ENCODE measurements around the gene CRB3.

DNA sequence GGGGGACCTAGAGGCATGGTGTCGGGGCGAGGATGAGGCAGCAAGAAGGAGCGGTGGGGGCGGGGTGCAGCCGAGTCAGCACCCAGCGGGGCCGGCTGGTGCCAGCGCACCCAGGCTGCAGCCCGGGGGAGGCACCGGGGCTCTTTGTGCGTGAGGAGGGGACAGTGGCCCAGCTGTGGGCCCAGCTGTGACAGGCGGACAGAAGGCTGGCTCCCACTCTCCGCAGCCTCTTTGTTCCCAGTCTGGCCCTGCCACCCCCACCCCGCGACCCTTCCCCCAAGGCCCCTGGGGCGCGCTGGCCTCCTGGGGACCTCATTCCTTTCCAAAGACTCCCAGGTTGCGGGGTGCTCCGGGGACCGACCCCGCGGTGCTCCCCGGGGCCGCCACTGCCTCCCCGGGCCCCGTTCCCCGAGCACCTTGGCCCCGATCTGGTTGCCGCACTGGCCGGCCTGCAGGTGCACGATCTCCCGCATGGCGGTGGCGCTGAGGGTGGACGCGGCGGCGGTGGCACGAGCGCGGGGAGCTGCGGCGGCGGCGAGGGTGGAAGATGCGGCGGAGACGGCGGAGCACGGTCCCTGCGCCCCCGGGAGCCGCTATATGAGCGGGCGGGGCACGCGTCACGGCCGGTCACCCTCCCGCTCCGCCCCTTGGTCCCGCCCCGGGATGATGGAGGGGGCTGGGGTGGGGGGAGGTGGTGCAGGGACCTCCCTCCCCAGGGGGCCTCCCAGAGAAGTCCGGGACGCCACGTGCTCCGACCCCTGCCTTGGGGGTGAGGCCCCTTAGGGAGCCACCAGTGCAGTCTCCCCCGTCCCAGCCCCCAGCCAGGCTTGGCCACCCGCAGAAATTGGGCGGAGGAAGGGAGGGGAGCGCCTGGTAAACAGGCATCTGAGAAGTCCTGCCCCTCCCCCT lies 37.9 kb downstream of the CRB3 start, which contains the start of gene TUBB4A:
- TF ChIP-seq POLR2A (IDR thresholded peaks at IDR 0.05) = no peak
- no peak for TF ChIP-seq POLR2AphosphoS5 (IDR thresholded peaks at IDR 0.05)
